ENCODE results near the gene SMIM35.
"Not testable (repeated sequence)": the region's sequence is repeated elsewhere in the genome, so short reads cannot be mapped to it uniquely, and the experiment has no call there.

- TF ChIP-seq CTCF, POLR2AphosphoS5, POLR2A, EP300 (IDR thresholded peaks at IDR 0.05): not testable (repeated sequence)
These were observed 79.0 kb downstream of the SMIM35 start for GRCh38 chr11:118007563-118008270.
